Tibial nerve (tissue), 3 donors: ENCODE measurements around the gene PRDM11.

Source experiments
- CTCF ChIP-seq, 5 experiments: fragments of 200-600 bp in 3 of 5; fragments of 450-650 bp in 2 of 5; sonication (generic) in 3 of 5; IDR thresholded peaks; one replicate each; pipeline ENCODE4 v1.5.1; 2016 to 2019; ENCODE audit warnings: antibody characterized with exemption in 5 of 5, mild to moderate bottlenecking in 3 of 5, moderate library complexity in 2 of 5
- POLR2A ChIP-seq, 2 donors: fragments of 450-650 bp; IDR thresholded peaks; one replicate each; pipeline ENCODE4 v1.6.1; 2017; ENCODE audit warnings: antibody characterized with exemption in 2 of 2, mild to moderate bottlenecking in 2 of 2, moderate library complexity in 2 of 2

- TF ChIP-seq CTCF (IDR thresholded peaks at IDR 0.05) (no peak), POLR2A (IDR thresholded peaks at IDR 0.05) (no peak)
These were observed 4.5 kb downstream of the PRDM11 start for GRCh38 chr11:45150943-45151342.
